Fibroblast of pulmonary artery (primary cell): ENCODE results near the gene ZNF526.

ENCODE experiments used
- DNase-seq: peaks from one replicate; pipeline ENCODE4 v3.0.0-alpha.2; 2010; ENCODE audit warnings: low read depth
- H3K4me3 ChIP-seq: replicated peaks from 2 replicates; pipeline ENCODE4 v1.5.1; 2011; ENCODE audit warnings: low read depth, mild to moderate bottlenecking, control low read depth, low read length, moderate library complexity
- TF ChIP-seq, protein P1 (sequence below): IDR thresholded peaks from 2 replicates; pipeline ENCODE4 v1.5.1; 2011; ENCODE audit warnings: mild to moderate bottlenecking, control low read depth, low read length, inconsistent platforms; ENCODE audit errors: missing control alignments

Gene ZNF526

DNA sequence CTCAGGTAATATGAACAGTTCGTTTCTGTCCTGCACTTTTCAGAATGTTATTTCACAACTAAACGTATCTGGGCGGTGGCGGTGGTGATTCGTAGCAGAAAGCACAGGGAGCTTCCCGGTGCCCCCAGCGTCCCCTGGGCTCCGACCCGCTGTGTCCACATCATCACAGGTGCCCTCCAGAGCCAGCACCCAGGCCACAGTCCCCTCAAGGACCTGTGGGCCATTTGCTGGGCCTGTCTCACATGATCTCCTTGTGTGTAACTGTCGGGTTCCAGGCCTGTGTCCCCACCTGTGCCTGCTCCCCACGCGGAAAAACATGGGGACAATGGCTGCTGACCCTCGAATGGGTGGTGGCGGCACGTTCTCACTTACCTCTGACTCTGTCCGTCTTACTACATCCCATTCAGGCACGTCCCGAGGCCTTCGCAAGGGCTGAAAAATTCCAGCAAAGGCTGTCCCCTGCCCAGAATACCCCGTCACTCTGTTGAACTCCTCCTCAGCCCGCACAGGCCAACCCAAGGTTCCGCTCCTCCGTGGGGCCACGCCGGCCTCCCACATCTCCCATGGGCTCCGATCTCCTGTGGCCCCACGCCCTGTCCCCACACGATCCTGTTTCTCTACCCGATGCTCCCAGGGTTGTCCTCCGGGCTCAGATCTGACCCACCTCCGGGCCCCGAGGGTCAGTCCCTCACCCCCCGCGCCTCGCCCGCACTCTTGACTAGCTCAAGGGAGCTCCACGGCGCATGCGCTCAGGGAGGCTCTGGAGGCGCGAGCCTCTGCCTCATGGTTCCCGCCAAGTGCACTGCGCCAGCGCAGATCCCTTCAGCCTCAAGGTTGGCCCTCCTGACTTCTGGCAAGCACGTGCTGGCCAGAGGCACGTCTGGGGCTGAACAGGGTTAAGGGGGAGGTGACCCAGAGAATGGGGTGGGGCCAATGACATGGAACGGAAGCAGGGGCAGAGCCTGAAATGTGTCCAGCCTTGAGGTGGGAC lies 23.8 kb upstream of the ZNF526 start:
- no peak overlapping the region for H3K4me3 ChIP-seq
- no peak for DNase-seq
- TF ChIP-seq, protein P1, sequence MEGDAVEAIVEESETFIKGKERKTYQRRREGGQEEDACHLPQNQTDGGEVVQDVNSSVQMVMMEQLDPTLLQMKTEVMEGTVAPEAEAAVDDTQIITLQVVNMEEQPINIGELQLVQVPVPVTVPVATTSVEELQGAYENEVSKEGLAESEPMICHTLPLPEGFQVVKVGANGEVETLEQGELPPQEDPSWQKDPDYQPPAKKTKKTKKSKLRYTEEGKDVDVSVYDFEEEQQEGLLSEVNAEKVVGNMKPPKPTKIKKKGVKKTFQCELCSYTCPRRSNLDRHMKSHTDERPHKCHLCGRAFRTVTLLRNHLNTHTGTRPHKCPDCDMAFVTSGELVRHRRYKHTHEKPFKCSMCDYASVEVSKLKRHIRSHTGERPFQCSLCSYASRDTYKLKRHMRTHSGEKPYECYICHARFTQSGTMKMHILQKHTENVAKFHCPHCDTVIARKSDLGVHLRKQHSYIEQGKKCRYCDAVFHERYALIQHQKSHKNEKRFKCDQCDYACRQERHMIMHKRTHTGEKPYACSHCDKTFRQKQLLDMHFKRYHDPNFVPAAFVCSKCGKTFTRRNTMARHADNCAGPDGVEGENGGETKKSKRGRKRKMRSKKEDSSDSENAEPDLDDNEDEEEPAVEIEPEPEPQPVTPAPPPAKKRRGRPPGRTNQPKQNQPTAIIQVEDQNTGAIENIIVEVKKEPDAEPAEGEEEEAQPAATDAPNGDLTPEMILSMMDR: no peak

DNA sequence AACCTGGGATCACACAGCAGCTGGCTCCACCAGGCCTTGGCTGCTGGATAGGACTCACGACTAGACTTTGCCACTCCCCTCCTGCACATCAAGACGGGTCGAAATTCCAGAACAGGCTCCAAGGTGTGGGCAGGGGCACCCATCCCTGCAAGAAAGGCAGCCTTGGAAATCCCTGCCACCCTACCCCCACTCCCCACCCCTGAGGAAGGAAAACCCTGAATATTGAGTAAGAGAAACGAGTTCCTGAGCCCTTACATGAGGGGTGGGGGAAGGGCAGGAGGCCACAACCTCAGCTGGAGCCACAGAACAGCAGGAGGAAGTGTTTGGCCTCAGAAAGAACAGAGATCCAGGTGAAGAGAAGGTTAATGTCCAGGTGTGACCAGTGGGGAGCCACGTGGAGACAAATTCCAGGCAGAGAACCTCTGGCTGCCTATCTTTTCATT lies 22.7 kb upstream of the ZNF526 start:
- H3K4me3 ChIP-seq: no peak overlapping the region
- DNase-seq: no peak
- TF ChIP-seq, protein P1: no peak

- TF ChIP-seq, protein P1: no peak
- no peak overlapping the region for H3K4me3 ChIP-seq
- no peak for DNase-seq
These were observed 21.3 kb upstream of the ZNF526 start for GRCh38 chr19:42198676-42199439.

- DNase-seq: no peak
- TF ChIP-seq, protein P1: no peak
- H3K4me3 ChIP-seq: no peak overlapping the region
These were observed 20.5 kb upstream of the ZNF526 start for GRCh38 chr19:42199440-42200115.

DNA sequence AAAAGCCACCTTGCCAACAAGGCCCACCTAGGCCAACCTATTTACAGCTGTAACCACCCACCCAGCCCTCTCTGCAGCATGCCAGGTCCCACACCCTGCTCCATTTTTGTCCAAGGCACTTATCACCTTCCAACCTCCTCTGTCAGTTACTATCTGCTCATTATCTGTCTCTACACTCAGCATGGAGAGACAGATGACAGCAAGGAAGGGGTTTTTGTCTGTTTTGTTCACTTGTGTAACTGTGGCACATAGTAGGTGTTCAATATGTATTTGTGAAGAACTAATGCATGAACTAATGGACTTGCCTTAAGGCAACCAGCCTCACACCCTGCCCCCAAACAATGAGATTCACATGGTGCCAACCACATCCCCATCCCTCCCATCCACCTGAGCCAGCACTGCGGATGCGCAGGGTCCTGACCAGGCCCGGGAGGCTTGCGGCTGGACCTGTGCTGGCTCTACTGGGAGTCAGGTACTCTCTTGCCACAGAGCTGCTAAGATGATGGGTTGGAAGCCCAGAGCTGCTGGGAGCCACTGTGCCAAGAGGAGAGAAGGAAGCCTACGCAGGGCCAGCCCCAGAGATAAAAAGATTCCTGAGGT lies 19.9 kb upstream of the ZNF526 start:
- DNase-seq: no peak
- TF ChIP-seq, protein P1: no peak
- H3K4me3 ChIP-seq: no peak overlapping the region
